ENCODE measurements around the gene BEX5.
"Not testable (repeated sequence)": the region's sequence is repeated elsewhere in the genome, so short reads cannot be mapped to it uniquely, and the experiment has no call there.

Gene BEX5

DNA sequence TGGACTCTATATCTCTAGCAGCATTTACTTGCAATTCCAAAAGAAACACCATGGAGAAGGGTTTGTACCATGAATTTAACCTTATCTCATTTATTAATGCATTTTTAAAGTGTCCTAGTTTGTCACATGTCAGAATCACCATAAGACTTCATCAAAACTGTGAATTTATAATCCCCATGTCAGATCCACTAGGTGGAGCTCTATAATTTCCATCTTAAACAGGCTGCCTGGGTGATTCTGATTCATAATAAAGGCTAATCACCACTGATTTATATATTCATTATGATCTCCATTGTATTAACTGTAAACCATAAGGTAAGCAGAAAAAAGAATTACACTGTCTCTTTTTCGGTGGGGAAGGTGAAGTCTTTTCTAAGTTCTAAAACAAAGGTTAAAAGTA, 26.3 kb downstream of the BEX5 start:
- H3K4me3 ChIP-seq (replicated peaks in 1 of 2; ENCODE audit: low read depth in 2 of 2, low read length in 2 of 2) = no peak overlapping the region
- DNase-seq (ENCODE audit: low read depth in 2 of 2) = peak; percentile 7 to 26

DNA sequence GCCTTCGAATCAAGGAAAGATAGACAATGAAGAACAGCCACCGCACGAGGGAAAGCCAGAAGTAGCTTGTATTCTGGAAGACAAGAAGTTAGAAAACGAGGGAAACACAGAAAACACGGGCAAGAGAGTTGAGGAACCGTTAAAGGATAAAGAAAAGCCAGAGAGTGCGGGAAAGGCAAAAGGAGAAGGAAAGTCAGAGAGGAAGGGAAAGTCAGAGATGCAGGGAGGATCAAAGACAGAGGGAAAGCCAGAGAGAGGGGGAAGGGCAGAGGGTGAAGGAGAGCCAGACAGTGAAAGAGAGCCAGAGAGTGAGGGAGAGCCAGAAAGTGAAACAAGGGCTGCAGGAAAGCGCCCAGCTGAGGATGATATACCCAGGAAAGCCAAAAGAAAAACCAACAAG, 28.9 kb downstream of the BEX5 start:
- no peak for DNase-seq (ENCODE audit: low read depth in 2 of 2)
- TF ChIP-seq, protein P1, sequence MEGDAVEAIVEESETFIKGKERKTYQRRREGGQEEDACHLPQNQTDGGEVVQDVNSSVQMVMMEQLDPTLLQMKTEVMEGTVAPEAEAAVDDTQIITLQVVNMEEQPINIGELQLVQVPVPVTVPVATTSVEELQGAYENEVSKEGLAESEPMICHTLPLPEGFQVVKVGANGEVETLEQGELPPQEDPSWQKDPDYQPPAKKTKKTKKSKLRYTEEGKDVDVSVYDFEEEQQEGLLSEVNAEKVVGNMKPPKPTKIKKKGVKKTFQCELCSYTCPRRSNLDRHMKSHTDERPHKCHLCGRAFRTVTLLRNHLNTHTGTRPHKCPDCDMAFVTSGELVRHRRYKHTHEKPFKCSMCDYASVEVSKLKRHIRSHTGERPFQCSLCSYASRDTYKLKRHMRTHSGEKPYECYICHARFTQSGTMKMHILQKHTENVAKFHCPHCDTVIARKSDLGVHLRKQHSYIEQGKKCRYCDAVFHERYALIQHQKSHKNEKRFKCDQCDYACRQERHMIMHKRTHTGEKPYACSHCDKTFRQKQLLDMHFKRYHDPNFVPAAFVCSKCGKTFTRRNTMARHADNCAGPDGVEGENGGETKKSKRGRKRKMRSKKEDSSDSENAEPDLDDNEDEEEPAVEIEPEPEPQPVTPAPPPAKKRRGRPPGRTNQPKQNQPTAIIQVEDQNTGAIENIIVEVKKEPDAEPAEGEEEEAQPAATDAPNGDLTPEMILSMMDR (IDR thresholded peaks at IDR 0.05; ENCODE audit: low read depth, low read length) = no peak
- H3K4me3 ChIP-seq (replicated peaks in 1 of 2; ENCODE audit: low read depth in 2 of 2, low read length in 2 of 2) = no peak overlapping the region

More for the DNA sequence above, 26.3 kb downstream of the BEX5 start:
- TF ChIP-seq, protein P1 (IDR thresholded peaks at IDR 0.05; ENCODE audit: low read depth, low read length) = peak; percentile 24

DNA sequence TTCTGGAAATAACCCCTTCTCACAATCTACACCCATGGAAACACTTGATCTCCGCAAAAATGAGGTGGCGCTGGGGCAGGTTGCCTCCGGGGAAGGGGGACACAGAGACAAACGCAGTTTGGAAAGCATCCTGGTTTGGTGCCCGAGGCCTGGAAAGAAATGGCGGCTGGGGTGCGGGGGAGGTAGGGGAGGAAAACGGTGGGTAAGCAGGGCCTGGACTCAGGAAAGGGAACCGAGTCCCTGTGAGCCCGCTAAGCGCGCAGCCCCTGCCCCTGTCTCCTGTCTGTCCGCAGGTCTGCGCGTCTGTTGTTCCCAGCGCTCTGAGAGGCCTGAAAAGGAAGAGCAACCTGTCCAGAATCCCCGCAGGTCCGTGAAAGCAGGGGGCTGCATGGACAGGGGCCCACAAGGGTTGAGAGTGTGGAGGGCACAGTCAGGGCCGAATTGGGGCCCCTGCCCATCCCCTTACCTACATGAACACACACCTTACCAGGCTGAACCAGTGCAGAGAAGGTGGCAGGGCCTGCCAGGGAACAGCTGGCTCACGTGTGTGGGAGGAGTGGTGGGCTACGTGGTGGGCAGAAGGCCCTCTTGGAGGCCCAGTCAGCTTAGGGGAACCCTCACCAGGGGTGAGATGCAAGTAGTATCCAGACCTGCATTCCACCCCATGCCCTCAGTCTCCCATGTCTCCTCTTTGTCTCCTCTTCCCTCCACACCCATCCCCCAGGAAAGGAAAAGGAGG, 29.5 kb downstream of the BEX5 start:
- not testable (repeated sequence) for H3K4me3 ChIP-seq (replicated peaks in 1 of 2; ENCODE audit: low read depth in 2 of 2, low read length in 2 of 2); DNase-seq (ENCODE audit: low read depth in 2 of 2)

DNA sequence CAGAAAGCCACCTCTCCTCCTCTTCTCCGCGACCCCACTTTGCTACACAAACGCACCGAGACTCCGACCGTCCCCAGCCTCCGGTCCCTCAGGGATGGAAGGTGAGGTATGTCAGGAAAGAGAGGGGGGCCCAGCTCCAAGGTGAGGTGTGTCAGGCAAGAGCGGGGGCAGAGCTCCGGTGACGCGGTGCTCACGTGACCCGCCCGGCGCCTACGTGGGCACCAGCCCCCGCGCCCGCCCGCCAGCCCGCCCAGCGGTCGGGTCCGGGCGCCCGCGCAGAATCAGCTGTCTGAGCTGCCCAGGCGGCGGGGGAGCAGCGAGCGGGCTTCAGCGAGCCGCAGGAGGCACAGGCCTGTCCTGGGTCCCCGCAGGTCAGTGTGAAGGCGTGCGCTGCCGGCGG, 30.3 kb downstream of the BEX5 start, which contains the start of gene TCEAL2:
TSS of gene TCEAL2 (plus strand) at position 244 of the 400 bp plus-strand sequence. CDS start 1,152 bp downstream, outside the sequence.
- H3K4me3 ChIP-seq (replicated peaks in 1 of 2; ENCODE audit: low read depth in 2 of 2, low read length in 2 of 2) = not testable (repeated sequence)

DNA sequence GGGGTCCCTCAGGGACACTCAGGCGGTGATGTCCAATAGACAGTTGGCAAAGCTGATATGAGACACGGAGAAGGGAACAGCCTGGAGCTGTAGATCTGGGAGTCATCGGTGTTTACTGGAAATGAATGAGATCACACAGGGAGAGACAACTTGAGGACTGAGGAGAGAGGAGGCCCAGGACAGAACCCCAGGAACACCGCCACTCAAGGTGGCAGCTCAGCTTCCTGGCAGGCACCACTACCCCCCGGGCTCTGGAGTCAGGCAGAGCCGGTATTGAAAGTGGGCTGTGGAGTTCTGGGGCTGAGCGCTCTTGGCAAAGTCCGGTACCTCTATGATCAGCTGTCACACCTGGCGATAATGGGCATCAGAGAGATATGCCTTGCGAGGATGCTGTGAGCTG, 30.8 kb downstream of the BEX5 start:
- not testable (repeated sequence) for DNase-seq (ENCODE audit: low read depth in 2 of 2); H3K4me3 ChIP-seq (replicated peaks in 1 of 2; ENCODE audit: low read depth in 2 of 2, low read length in 2 of 2)

More for the DNA sequence above, 30.3 kb downstream of the BEX5 start, which contains the start of gene TCEAL2:
- not testable (repeated sequence) for DNase-seq (ENCODE audit: low read depth in 2 of 2)

DNA sequence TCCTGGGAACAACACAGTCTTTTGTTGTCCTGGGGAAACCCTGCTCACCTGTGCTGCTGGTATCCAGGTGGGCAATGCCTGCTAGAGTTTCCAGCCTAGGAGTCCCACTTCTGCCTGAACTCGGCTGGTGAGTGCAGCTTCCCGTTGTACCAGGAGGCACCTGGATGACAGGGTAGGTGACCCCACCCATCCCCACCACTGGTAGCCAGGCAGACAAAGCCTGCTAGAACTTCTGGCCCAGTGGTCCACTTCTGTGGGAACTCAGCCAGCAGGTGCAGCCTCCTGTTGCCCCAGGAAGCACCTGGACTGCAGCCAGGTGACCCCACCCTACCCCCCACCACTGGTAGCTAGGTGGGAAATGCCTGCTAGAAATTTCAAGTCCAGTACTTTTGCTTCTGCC, 40.0 kb downstream of the BEX5 start:
- DNase-seq (ENCODE audit: low read depth in 2 of 2) = no peak
- H3K4me3 ChIP-seq (replicated peaks in 1 of 2; ENCODE audit: low read depth in 2 of 2, low read length in 2 of 2) = no peak overlapping the region
- TF ChIP-seq, protein P1 (IDR thresholded peaks at IDR 0.05; ENCODE audit: low read depth, low read length) = no peak

DNA sequence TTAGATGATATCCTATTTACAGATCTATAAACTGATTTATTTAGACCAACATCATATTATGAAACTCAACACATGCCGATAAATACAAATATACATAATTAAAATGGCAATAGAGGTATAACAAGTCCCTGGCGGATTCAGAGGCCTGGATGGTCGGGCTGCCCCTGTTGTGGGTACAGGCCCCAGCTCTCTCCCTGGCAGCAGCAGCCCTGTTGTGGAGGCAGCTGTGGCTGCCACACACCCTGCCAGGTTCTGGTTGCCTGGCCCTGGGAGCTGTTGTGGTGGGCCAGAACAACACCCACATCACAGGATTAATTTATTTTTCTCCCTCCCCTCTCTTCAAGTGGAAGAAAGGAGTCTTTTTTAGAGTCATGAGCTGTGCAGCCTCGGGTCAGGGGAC, 42.4 kb downstream of the BEX5 start:
- no peak for DNase-seq (ENCODE audit: low read depth in 2 of 2)
- TF ChIP-seq, protein P1 (IDR thresholded peaks at IDR 0.05; ENCODE audit: low read depth, low read length) = no peak
- H3K4me3 ChIP-seq (replicated peaks in 1 of 2; ENCODE audit: low read depth in 2 of 2, low read length in 2 of 2) = no peak overlapping the region

All from cardiac fibroblast (primary cell).